Smooth muscle cell (in vitro differentiated cells): ENCODE data around the gene CKS1B. TPM values are rescaled to one million over a fixed set of nuclear protein-coding genes. Genes with fewer than 3 reads are reported as not detected.

Experiments
- DNase-seq: peaks from one replicate; lab custom pipeline; 2025; ENCODE audit not compliant: unreplicated experiment; lab: John Stamatoyannopoulos, UW
- H2AFZ ChIP-seq: fragments of 200-600 bp; sonication (generic); 2 replicates; pipeline ENCODE4 v1.6.0; 2016; ENCODE audit warnings: antibody characterized with exemption, low read depth, mild to moderate bottlenecking
- H3F3A ChIP-seq: fragments of 200-600 bp; sonication (generic); 2 replicates; pipeline ENCODE4 v1.6.0; 2017; ENCODE audit warnings: antibody characterized with exemption, low read depth
- H3K27ac ChIP-seq: fragments of 200-600 bp; sonication (generic); 2 replicates; pipeline ENCODE4 v1.5.1; 2016; ENCODE audit warnings: low read depth, mild to moderate bottlenecking
- H3K27me3 ChIP-seq: fragments of 200-600 bp; sonication (generic); 2 replicates; pipeline ENCODE4 v1.6.1; 2016; ENCODE audit warnings: low read depth, mild to moderate bottlenecking
- H3K36me3 ChIP-seq: fragments of 200-600 bp; sonication (generic); 2 replicates; pipeline ENCODE4 v1.5.1; 2016; ENCODE audit warnings: low read depth
- H3K4me1 ChIP-seq: fragments of 200-600 bp; sonication (generic); 2 replicates; pipeline ENCODE4 v1.5.1; 2016; ENCODE audit warnings: low read depth
- H3K4me2 ChIP-seq: fragments of 200-600 bp; sonication (generic); 2 replicates; pipeline ENCODE4 v1.6.0; 2016; ENCODE audit warnings: mild to moderate bottlenecking
- H3K4me3 ChIP-seq: fragments of 200-600 bp; sonication (generic); 2 replicates; pipeline ENCODE4 v1.5.1; 2016; ENCODE audit warnings: mild to moderate bottlenecking
- H3K79me2 ChIP-seq: fragments of 200-600 bp; sonication (generic); 2 replicates; pipeline ENCODE4 v1.6.0; 2016; ENCODE audit warnings: low read depth, mild to moderate bottlenecking
- H3K9ac ChIP-seq: fragments of 200-600 bp; sonication (generic); 2 replicates; pipeline ENCODE4 v1.6.0; 2016; ENCODE audit warnings: low read depth
- H3K9me3 ChIP-seq: fragments of 200-600 bp; sonication (generic); replicated peaks from 2 replicates; pipeline ENCODE4 v1.5.1; 2016; ENCODE audit warnings: low read depth
- H4K20me1 ChIP-seq: fragments of 200-600 bp; sonication (generic); 2 replicates; pipeline ENCODE4 v1.6.0; 2016; ENCODE audit warnings: low read depth
- WGBS: methylation state at CpG from one replicate; pipeline ENCODE4 v1.1.7; 2016; ENCODE audit warnings: low lambda C conversion rate; 5-methylcytosine and 5-hydroxymethylcytosine counted together
- polyA plus RNA-seq: library from polyadenylated mRNA; unstranded; fragments of >200 nt; fragmentation: Nextera tagmentation; extraction: Ambion mirVana; gene quantifications from 2 replicates; pipeline ENCODE4 v1.2.1, GENCODE V29; 2016
- total RNA-seq: library from RNA; depleted of rRNA; stranded (reverse); fragments of >200 nt; gene quantifications from 2 replicates; pipeline ENCODE4 v1.2.3, GENCODE V29; 2014
- TF ChIP-seq, protein P1 (sequence below): fragments of 200-600 bp; sonication (generic); IDR thresholded peaks from 2 replicates; pipeline ENCODE4 v1.5.1; 2017; ENCODE audit warnings: borderline replicate concordance, mild to moderate bottlenecking, antibody characterized with exemption; ENCODE audit not compliant: insufficient read depth, poor library complexity, severe bottlenecking

CKS1B gene
- total and polyA plus RNA-seq, 2 experiments from 2014 or later = 41.6 to 116 TPM

- peak overlapping the region; percentile 98 for H3K27ac ChIP-seq
- no peaks in the 10 kb centered on the region for H3K27me3 ChIP-seq
- H2AFZ ChIP-seq = no peak overlapping the region
- peaks cover 39% of the 10 kb centered on the region for H4K20me1 ChIP-seq
- peak overlapping the region; percentile 94 for H3K4me2 ChIP-seq
- peaks cover 43% of the 10 kb centered on the region for H3K79me2 ChIP-seq
- TF ChIP-seq, protein P1, sequence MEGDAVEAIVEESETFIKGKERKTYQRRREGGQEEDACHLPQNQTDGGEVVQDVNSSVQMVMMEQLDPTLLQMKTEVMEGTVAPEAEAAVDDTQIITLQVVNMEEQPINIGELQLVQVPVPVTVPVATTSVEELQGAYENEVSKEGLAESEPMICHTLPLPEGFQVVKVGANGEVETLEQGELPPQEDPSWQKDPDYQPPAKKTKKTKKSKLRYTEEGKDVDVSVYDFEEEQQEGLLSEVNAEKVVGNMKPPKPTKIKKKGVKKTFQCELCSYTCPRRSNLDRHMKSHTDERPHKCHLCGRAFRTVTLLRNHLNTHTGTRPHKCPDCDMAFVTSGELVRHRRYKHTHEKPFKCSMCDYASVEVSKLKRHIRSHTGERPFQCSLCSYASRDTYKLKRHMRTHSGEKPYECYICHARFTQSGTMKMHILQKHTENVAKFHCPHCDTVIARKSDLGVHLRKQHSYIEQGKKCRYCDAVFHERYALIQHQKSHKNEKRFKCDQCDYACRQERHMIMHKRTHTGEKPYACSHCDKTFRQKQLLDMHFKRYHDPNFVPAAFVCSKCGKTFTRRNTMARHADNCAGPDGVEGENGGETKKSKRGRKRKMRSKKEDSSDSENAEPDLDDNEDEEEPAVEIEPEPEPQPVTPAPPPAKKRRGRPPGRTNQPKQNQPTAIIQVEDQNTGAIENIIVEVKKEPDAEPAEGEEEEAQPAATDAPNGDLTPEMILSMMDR = no peak
- no peaks in the 10 kb centered on the region for H3K36me3 ChIP-seq
- H3K4me3 ChIP-seq = peak overlapping the region; percentile 55
- H3K4me1 ChIP-seq = peaks cover 46% of the 10 kb centered on the region
- peaks cover 41% of the 10 kb centered on the region for H3F3A ChIP-seq
- no peak for DNase-seq
- peak overlapping the region; percentile 73 for H3K9ac ChIP-seq
- H3K9me3 ChIP-seq = no peaks in the 10 kb centered on the region
- WGBS = 15% methylated on average over 15 of the region's 22 CpGs
Measured at GRCh38 chr1:154969860-154970452, 4.5 kb upstream of the CKS1B start.

- DNase-seq = peak; percentile 72
- TF ChIP-seq, protein P1 = no peak
Measured at GRCh38 chr1:154970631-154971340, 3.7 kb upstream of the CKS1B start, which contains the start of gene SHC1. Gene SHC1 (minus strand): TSS chr1:154970747. CDS start chr1:154970526, 221 bp downstream.

DNA sequence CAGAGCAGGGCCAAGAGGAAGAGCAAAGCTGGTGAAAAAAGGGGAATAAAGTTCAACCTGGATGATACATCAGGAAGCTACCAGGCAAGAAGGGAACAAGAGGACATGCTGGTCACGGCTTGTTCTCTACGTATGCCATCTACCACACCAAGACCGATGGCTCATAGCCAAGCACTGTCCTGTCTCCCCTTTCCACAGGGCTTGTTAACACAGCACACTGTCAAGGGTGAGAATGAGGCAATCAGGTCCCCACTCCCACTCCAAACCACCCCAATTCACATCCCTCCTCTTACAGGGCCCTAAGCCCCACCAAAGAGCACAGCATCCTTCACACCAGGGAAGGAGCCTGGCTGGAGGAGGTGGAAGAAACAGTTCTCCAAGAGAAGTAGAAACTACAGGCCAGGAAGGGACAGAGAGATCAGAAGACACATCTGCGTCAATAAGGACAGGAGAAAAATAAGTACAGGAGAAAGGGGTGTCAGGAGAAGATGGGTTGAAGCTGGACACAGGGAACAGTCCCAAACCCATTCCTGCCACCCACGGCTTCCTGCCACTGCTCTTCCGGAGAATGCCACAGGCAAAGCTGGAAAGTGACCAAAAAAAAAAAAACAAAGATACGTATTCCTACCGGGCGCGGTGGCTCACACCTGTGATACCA, 3.0 kb upstream of the CKS1B start:
- H3F3A ChIP-seq = peaks cover 42% of the 10 kb centered on the region
- peaks cover 53% of the 10 kb centered on the region for H3K4me1 ChIP-seq
- 45% methylated on average over 10 of the region's 10 CpGs for WGBS
- H3K4me3 ChIP-seq = peak overlapping the region; percentile 55
- peaks cover 32% of the 10 kb centered on the region for H4K20me1 ChIP-seq
- H3K9me3 ChIP-seq = no peaks in the 10 kb centered on the region
- peak overlapping the region; percentile 94 for H3K4me2 ChIP-seq
- H3K36me3 ChIP-seq = no peaks in the 10 kb centered on the region
- H2AFZ ChIP-seq = no peak overlapping the region
- TF ChIP-seq, protein P1 = no peak
- H3K27ac ChIP-seq = peak overlapping the region; percentile 98
- H3K27me3 ChIP-seq = no peaks in the 10 kb centered on the region
- H3K79me2 ChIP-seq = peaks cover 49% of the 10 kb centered on the region
- DNase-seq = no peak
- H3K9ac ChIP-seq = peak overlapping the region; percentile 95

More at GRCh38 chr1:154970631-154971340, 3.7 kb upstream of the CKS1B start, which contains the start of gene SHC1:
- H3F3A ChIP-seq = peaks cover 42% of the 10 kb centered on the region
- peaks cover 44% of the 10 kb centered on the region for H3K79me2 ChIP-seq
- peaks cover 46% of the 10 kb centered on the region for H3K4me1 ChIP-seq
- H3K4me3 ChIP-seq = peak within 1 kb of the TSS; percentile 55
- 8% methylated on average over 15 of the region's 15 CpGs for WGBS
- H3K27me3 ChIP-seq = no peaks in the 10 kb centered on the region
- peak within 1 kb of the TSS; percentile 98 for H3K27ac ChIP-seq
- peaks cover 35% of the 10 kb centered on the region for H4K20me1 ChIP-seq
- H3K9ac ChIP-seq = peak within 1 kb of the TSS; percentile 95
- no peak within 1 kb of the TSS for H2AFZ ChIP-seq
- no peaks in the 10 kb centered on the region for H3K9me3 ChIP-seq
- H3K36me3 ChIP-seq = no peaks in the 10 kb centered on the region
- peak within 1 kb of the TSS; percentile 94 for H3K4me2 ChIP-seq
